ENCODE measurements around the gene TCF25. TPM values are rescaled to one million over a fixed set of nuclear protein-coding genes. Genes with fewer than 3 reads are reported as not detected.

Gene TCF25
- total RNA-seq, 2 donors from 2014 or later: 166 to 247 TPM

GRCh38 chr16:89853306-89853993, 19.9 kb upstream of the TCF25 start:
- Histone ChIP-seq H3K27me3 (replicated peaks; ENCODE audit: insufficient read depth) (no peaks in the 10 kb centered on the region), H3K4me1 (ENCODE audit: control insufficient read depth in 1 of 2, low read depth in 2 of 2) (no peaks in the 10 kb centered on the region), H3K9me3 (no peaks in the 10 kb centered on the region), H3K4me3 (no peak overlapping the region), H3K27ac (no peak overlapping the region), H3K36me3 (no peaks in the 10 kb centered on the region)
- no peak for TF ChIP-seq CTCF (IDR thresholded peaks at IDR 0.05)
- ATAC-seq (ENCODE audit: insufficient number of reproducible peaks, low FRiP score, low read depth) (no peak), DNase-seq (ENCODE audit: low spot score) (no peak)

GRCh38 chr16:89855301-89855945, 18.0 kb upstream of the TCF25 start:
- DNase-seq (ENCODE audit: low spot score) (no peak), ATAC-seq (ENCODE audit: insufficient number of reproducible peaks, low FRiP score, low read depth) (no peak)
- Histone ChIP-seq H3K9me3 (no peaks in the 10 kb centered on the region), H3K27me3 (replicated peaks; ENCODE audit: insufficient read depth) (no peaks in the 10 kb centered on the region), H3K36me3 (no peaks in the 10 kb centered on the region), H3K27ac (no peak overlapping the region), H3K4me3 (no peak overlapping the region), H3K4me1 (ENCODE audit: control insufficient read depth in 1 of 2, low read depth in 2 of 2) (no peaks in the 10 kb centered on the region)
- no peak for TF ChIP-seq CTCF (IDR thresholded peaks at IDR 0.05)

- Histone ChIP-seq H3K4me1 (ENCODE audit: control insufficient read depth in 1 of 2, low read depth in 2 of 2) (no peaks in the 10 kb centered on the region), H3K4me3 (no peak overlapping the region), H3K27me3 (replicated peaks; ENCODE audit: insufficient read depth) (no peaks in the 10 kb centered on the region), H3K27ac (no peak overlapping the region), H3K36me3 (no peaks in the 10 kb centered on the region), H3K9me3 (no peaks in the 10 kb centered on the region)
- ATAC-seq (ENCODE audit: insufficient number of reproducible peaks, low FRiP score, low read depth) (no peak), DNase-seq (ENCODE audit: low spot score) (no peak)
- no peak for TF ChIP-seq CTCF (IDR thresholded peaks at IDR 0.05)
Observed at GRCh38 chr16:89855986-89856385, 17.4 kb upstream of the TCF25 start.

- TF ChIP-seq CTCF (IDR thresholded peaks at IDR 0.05): no peak
- Histone ChIP-seq H3K4me1 (ENCODE audit: control insufficient read depth in 1 of 2, low read depth in 2 of 2) (no peaks in the 10 kb centered on the region), H3K36me3 (no peaks in the 10 kb centered on the region), H3K4me3 (no peak overlapping the region), H3K27me3 (replicated peaks; ENCODE audit: insufficient read depth) (no peaks in the 10 kb centered on the region), H3K9me3 (no peaks in the 10 kb centered on the region), H3K27ac (no peak overlapping the region)
- ATAC-seq (ENCODE audit: insufficient number of reproducible peaks, low FRiP score, low read depth) (no peak), DNase-seq (ENCODE audit: low spot score) (no peak)
Observed at GRCh38 chr16:89858973-89859614, 14.3 kb upstream of the TCF25 start.

GRCh38 chr16:89859615-89860007, 13.8 kb upstream of the TCF25 start:
- ATAC-seq (ENCODE audit: insufficient number of reproducible peaks, low FRiP score, low read depth) (no peak), DNase-seq (ENCODE audit: low spot score) (no peak)
- Histone ChIP-seq H3K27ac (no peak overlapping the region), H3K4me1 (ENCODE audit: control insufficient read depth in 1 of 2, low read depth in 2 of 2) (no peaks in the 10 kb centered on the region), H3K4me3 (no peak overlapping the region), H3K9me3 (no peaks in the 10 kb centered on the region), H3K36me3 (no peaks in the 10 kb centered on the region), H3K27me3 (replicated peaks; ENCODE audit: insufficient read depth) (no peaks in the 10 kb centered on the region)
- no peak for TF ChIP-seq CTCF (IDR thresholded peaks at IDR 0.05)

All from thoracic aorta (tissue), 2 donors.